Activated T-helper 2 cell treated with anti-CD3 and anti-CD28 coated beads, Interferon-gamma antibody, Interleukin-2, Interleukin-4, amounts not matched to agents 10 μg/mL and 5 μg/mL and 100 μg/mL, durations not matched to agents 14 hours and 24 hours and 36 hours (primary cell): ENCODE data around the gene OSBPL5. TPM values are rescaled to one million over a fixed set of nuclear protein-coding genes. Genes with fewer than 3 reads are reported as not detected.

ENCODE experiments used
- DNase-seq: peaks from one replicate; pipeline ENCODE4 v3.0.0; 2021; ENCODE audit warnings: low spot score
- H3K27ac Mint-ChIP-seq: one replicate; pipeline ENCODE4 v1.8.0; 2021; ENCODE audit warnings: mixed read lengths
- H3K27me3 Mint-ChIP-seq: one replicate; pipeline ENCODE4 v1.8.0; 2021; ENCODE audit warnings: low read depth, mixed read lengths
- H3K36me3 Mint-ChIP-seq: one replicate; pipeline ENCODE4 v1.8.0; 2021; ENCODE audit warnings: low read depth, mixed read lengths
- H3K4me1 Mint-ChIP-seq: one replicate; pipeline ENCODE4 v1.8.0; 2021; ENCODE audit warnings: low read depth, mixed read lengths
- H3K4me3 Mint-ChIP-seq: one replicate; pipeline ENCODE4 v1.8.0; 2021; ENCODE audit warnings: low read depth, mild to moderate bottlenecking, moderate library complexity, mixed read lengths
- H3K9me3 Mint-ChIP-seq: one replicate; pipeline ENCODE4 v1.8.0; 2021; ENCODE audit warnings: mixed read lengths
- intact Hi-C: fragments of 100-400 bp; cut with micrococcal nuclease; formaldehyde crosslinking; loops from one replicate; pipeline ENCODE4 v1.15.1; 2023
- total RNA-seq: library from RNA; stranded (reverse); gene quantifications from 2 replicates; pipeline ENCODE4 v1.2.3, GENCODE V29; 2022

OSBPL5 gene
- total RNA-seq, 1 donor from 2014 or later: 2.3 TPM

DNA sequence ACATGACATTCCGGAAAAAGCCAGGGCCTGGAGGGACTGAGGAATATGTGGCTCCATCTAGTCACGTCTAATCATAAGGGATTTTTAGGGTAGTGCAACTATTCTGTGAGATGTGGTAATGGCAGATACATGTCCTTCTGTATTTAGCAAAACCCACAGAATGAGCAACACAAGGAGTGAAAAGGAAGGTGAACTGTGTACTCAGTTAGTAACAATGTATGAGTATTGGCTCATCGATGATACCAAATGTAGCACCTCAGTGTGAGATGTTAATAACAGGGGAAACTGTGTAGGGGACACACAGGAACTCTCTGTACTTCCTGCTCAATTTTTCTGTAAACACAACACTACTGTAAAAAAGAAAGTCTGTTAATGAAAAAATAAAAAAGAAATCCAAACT lies 65.9 kb downstream of the OSBPL5 start:
- H3K4me3 Mint-ChIP-seq: no peak overlapping the region

DNA sequence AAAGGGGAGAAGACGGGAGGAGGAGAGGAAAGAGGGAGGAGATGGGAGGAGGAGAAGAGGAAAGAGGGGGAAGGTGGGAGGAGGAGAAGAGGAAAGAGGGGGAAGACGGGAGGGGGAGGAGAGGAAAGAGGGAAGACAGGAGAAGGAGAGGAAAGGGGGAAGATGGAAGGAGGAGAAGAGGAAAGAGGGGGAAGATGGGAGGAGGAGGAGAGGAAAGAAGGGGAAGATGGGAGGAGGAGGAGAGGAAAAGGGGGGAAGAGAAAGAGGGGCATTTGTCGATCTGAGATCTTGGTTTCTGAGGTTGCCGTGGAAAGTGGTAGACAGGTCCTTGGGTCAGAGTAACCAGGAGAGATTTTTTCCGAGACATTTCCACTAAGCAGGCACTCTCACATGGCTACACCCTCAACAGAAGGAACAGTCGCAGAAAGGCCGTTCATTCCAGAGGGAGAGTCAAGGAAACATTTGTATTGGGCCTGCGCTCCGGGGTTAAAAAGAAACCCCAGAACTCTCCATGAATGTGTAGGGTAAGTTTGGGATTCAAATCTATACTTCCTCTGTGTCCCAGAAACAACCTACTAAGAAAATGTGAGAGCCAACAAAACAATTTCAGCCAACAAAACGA lies 68.1 kb downstream of the OSBPL5 start:
- Mint-ChIP-seq H3K4me1 (peaks cover 3% of the 10 kb centered on the region), H3K27ac (no peak overlapping the region), H3K9me3 (no peaks in the 10 kb centered on the region), H3K4me3 (no peak overlapping the region), H3K27me3 (peaks cover 1% of the 10 kb centered on the region), H3K36me3 (no peaks in the 10 kb centered on the region)
- intact Hi-C loops: no loop called here
- DNase-seq: no peak

More for the DNA sequence above, 65.9 kb downstream of the OSBPL5 start:
- peaks cover 1% of the 10 kb centered on the region for H3K27me3 Mint-ChIP-seq
- H3K9me3 Mint-ChIP-seq: no peaks in the 10 kb centered on the region
- H3K27ac Mint-ChIP-seq: no peak overlapping the region
- intact Hi-C loops: no loop called here
- H3K36me3 Mint-ChIP-seq: no peaks in the 10 kb centered on the region
- no peak for DNase-seq
- H3K4me1 Mint-ChIP-seq: peaks cover 3% of the 10 kb centered on the region

- Mint-ChIP-seq H3K36me3 (no peaks in the 10 kb centered on the region), H3K9me3 (no peaks in the 10 kb centered on the region), H3K4me1 (peaks cover 3% of the 10 kb centered on the region), H3K27me3 (peaks cover 1% of the 10 kb centered on the region), H3K4me3 (no peak overlapping the region), H3K27ac (no peak overlapping the region)
- DNase-seq: no peak
- intact Hi-C loops: no loop called here
Observed at GRCh38 chr11:3095712-3096361, 69.3 kb downstream of the OSBPL5 start.

DNA sequence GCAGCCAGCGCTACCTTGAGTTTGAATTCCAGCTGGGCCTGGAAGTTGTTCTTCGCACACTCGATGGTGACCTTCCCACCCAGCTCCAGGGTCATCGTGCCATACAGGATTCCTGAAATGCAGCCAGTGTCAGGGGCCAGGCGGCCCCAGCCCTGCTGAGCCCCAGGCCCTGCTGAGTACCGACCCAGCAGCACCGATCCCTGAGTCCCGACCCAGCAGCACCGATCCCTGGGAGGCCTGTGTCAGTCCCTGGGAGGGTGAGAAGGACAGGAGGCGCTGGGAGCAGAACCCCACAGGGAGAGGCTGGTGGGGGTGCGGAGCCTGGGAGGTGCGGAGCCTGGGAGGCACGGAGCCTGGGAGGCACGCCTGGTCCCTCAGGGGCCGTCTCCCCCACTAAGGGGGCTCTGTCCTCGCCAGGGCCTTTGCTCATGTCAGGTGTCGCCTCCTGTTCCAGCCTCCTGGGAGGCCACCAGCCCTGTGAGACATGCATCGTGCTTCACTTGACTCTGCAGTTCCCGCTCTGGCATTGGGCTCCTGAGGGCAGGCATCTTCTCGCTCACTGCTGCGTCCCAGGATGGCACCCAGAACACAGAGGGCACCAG lies 70.8 kb downstream of the OSBPL5 start:
- Mint-ChIP-seq H3K4me1 (peaks cover 3% of the 10 kb centered on the region), H3K27me3 (peaks cover 1% of the 10 kb centered on the region), H3K4me3 (no peak overlapping the region), H3K9me3 (no peaks in the 10 kb centered on the region), H3K27ac (no peak overlapping the region), H3K36me3 (no peaks in the 10 kb centered on the region)
- no peak for DNase-seq
- intact Hi-C loops: no loop called here

DNA sequence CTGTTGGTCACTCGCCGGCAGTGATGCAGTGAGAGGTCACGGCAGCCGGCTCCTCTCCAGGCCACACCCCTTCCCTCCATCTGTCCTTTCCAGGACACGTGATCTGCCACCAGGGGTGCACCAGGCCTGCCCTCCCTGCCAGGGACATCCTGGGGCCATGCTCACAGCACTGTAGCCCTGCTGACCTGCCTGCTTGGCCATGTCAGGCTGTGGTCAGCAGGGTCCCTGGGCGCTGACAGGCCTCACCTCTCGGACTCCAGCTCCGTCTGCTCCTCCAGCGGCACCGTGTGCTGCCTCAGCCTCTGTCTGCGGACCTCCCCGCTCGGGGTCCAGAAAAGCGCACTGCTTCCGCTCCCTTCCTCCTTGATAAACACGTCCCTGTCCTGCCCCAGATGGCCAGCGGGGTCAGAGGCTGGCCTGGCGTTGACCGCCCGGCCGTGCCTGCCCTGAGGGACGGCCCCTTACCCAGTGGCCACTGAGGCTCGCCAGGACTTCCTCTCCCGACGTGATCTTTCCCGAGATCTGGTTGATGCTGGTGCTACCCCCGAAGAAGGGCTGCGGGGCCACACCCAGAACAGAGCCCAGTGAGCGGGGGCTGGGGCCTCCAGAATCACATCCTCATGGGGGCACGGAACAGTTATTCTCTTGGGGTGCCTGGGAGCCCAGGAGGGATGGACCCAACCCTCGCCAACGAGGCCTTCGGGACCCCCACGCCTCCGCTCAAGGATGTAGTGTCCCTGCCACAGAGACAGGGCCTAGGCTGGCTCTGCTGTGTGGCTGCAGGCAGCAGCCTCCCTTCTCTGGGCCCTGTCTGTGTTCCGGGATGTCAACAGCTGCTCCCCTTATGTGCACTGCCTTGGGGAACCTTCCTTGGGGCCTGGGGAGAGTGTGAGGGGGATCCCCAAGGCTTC lies 71.6 kb downstream of the OSBPL5 start:
- Mint-ChIP-seq H3K4me3 (no peak overlapping the region), H3K9me3 (no peaks in the 10 kb centered on the region), H3K27ac (no peak overlapping the region), H3K27me3 (peaks cover 1% of the 10 kb centered on the region), H3K4me1 (no peaks in the 10 kb centered on the region), H3K36me3 (no peaks in the 10 kb centered on the region)
- DNase-seq: no peak
- intact Hi-C loops: no loop called here

DNA sequence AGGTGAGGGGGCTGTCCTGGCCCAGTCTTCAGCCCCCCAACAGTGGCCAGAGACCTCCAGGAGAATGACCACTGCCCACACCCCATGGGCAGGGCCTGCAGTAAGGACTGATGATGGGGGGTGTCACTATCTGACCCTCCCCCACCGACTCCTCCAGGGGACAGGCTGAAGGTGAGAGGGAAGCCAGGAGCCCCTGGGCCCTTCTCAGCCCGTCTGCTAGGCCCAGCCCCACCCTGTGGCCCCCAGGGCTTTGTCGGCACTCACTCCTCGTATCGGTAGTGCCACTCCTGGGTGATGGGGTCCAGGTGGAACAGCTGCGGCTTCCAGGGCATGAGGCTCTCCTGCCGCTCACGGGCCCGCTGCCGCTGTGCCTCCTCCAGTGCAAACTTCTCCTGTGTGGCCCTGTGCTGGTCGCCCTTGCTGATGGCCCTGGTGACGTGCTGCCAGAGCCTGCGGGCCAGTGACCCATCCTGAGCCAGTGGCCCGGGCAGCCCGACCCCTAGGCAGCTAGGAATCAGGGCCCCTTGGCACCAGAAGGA lies 72.4 kb downstream of the OSBPL5 start:
- Mint-ChIP-seq H3K36me3 (no peaks in the 10 kb centered on the region), H3K4me1 (no peaks in the 10 kb centered on the region), H3K9me3 (no peaks in the 10 kb centered on the region), H3K4me3 (no peak overlapping the region), H3K27ac (no peak overlapping the region), H3K27me3 (peaks cover 1% of the 10 kb centered on the region)
- intact Hi-C loops: no loop called here
- no peak for DNase-seq

DNA sequence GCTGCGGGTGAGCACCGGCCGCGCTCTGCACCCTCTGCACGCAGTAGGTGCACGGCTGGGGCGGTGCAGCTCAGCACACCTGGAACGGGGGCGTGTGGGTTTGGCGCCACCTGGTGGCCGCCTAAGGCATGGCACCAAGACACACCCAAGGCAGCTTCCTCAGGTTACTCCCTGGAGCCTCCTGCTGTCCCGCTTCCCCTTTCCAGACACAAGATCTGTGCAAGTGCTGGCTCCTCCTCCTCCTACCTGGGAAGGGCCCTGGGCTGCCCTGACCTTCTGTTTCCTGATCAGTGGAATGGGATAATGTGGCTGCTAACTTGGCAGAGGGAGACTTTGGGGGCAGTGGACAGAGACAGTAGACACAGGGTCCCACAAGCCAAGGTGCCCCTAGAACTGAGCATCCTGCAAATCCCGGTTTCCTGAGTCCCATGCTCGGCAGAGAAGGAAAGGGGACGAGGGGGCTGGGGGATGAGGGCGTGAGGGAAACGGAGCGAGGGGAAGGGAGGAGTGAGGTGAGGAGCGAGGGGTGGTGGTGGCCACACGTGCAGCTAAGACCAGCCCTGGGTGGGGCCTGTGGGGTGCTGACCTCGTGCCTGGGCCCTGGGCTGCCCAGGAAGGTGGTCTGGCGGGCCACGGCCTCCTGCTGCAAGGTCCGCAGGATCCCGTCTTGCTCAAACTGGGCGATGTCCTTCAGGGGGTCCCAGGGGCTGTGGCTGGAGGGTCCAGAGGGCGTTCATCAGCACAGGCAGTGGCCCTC lies 73.1 kb downstream of the OSBPL5 start:
- Mint-ChIP-seq H3K27ac (no peak overlapping the region), H3K9me3 (no peaks in the 10 kb centered on the region), H3K36me3 (no peaks in the 10 kb centered on the region), H3K4me3 (no peak overlapping the region), H3K4me1 (no peaks in the 10 kb centered on the region), H3K27me3 (peaks cover 1% of the 10 kb centered on the region)
- peak; percentile 66 for DNase-seq
- intact Hi-C loops: loop anchor here (1.0 kb wide), 1 partner anchor 55 kb away; no protein-coding TSS in a partner anchor

GRCh38 chr11:3091081-3091845 lies 73.8 kb downstream of the OSBPL5 start:
- Mint-ChIP-seq H3K4me3 (no peak overlapping the region), H3K9me3 (no peaks in the 10 kb centered on the region), H3K27ac (no peak overlapping the region), H3K27me3 (no peaks in the 10 kb centered on the region), H3K4me1 (no peaks in the 10 kb centered on the region), H3K36me3 (no peaks in the 10 kb centered on the region)
- DNase-seq: no peak
- intact Hi-C loops: loop anchor here (1.0 kb wide), 1 partner anchor 54 kb away; no protein-coding TSS in a partner anchor

DNA sequence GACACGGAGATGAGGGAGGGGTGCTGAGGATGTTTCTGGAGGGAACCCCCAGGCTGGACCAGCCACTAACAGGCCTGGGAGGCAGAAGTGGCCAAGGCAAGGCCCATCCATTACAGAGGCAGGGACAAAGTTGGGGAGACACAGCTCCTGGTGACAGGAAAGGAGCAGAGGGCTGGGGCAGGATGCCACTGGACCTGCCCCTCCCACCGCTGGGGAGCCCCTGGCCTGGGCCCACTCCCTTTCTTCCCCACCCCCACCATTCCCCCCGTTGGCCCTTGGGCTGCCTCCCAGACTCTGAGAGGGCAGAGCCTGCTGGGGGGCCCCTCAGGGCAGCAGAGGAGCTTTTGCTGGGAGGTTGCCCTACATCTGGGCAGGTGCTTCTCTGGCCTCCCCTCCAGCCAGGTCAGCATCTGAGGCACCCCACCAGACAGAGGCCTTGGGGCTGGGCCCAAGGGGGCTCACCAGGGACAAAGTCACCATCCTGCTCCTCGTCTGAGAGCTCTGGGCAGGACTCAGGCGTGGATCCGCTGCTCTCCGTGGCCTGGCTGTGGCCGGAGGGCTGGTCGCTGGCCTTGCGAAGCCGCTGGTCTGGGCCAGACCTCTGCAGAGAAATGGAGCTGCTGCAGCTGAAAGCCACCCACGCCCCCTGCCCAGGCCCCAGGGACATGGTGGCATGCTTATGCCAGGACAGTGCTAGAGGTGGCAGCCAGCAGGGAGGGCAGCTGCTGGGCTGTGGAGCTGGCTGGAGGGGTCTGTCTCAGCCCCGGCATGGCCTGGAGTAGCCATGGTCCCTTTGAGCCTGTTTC lies 74.8 kb downstream of the OSBPL5 start:
- Mint-ChIP-seq H3K27ac (no peak overlapping the region), H3K27me3 (no peaks in the 10 kb centered on the region), H3K4me1 (no peaks in the 10 kb centered on the region), H3K4me3 (no peak overlapping the region), H3K36me3 (no peaks in the 10 kb centered on the region), H3K9me3 (no peaks in the 10 kb centered on the region)
- no peak for DNase-seq
- intact Hi-C loops: no loop called here

- Mint-ChIP-seq H3K36me3 (no peaks in the 10 kb centered on the region), H3K27ac (no peak overlapping the region), H3K27me3 (no peaks in the 10 kb centered on the region), H3K4me1 (no peaks in the 10 kb centered on the region), H3K9me3 (no peaks in the 10 kb centered on the region), H3K4me3 (no peak overlapping the region)
- DNase-seq: no peak
- intact Hi-C loops: no loop called here
Observed at GRCh38 chr11:3089236-3090061, 75.7 kb downstream of the OSBPL5 start.
